Measurements from ENCODE around the gene NAA35.
"Not testable (repeated sequence)": the region's sequence is repeated elsewhere in the genome, so short reads cannot be mapped to it uniquely, and the experiment has no call there.

NAA35 gene

GRCh38 chr9:85949586-85950335 lies 8.8 kb downstream of the NAA35 start:
- FAIRE-seq = no peak

DNA sequence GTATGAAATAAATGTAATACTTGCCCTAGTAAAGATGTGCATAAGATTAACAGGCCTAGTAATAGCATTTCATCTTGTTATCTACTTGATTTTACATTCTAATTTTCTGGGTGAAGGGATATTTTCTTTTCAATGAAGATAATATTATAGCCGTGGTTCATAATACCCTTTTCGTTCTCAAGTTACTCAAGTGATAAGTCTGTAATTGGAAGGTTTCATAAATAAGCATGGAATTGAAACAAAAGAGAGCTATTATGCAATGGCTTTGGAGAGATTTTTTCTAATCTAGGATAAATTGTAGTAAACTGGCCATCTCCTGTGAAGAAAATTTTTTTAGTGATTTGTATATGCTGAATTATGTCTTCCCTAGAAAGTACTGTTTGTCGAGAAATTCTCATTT lies 19.0 kb downstream of the NAA35 start:
- no peak for FAIRE-seq

DNA sequence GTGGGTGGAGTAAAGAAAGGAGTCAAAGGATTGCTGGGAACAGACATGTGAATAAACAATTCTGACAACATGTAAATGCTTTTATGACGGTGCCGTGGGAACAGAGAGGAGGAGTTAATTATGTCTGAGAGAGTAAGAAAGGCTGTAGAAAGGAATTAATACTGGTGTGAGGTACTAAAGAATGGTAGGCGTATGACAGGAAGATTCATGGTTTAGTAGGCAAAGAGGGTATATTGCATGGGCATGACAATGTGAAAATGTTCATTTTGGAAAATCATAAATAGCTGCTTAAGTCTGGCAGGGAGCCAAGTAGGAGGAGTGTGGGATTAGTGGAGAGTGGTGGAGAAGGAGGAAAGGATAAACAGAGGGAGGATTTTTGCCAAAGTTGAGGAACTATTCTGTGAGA lies 19.7 kb downstream of the NAA35 start:
- FAIRE-seq = no peak

DNA sequence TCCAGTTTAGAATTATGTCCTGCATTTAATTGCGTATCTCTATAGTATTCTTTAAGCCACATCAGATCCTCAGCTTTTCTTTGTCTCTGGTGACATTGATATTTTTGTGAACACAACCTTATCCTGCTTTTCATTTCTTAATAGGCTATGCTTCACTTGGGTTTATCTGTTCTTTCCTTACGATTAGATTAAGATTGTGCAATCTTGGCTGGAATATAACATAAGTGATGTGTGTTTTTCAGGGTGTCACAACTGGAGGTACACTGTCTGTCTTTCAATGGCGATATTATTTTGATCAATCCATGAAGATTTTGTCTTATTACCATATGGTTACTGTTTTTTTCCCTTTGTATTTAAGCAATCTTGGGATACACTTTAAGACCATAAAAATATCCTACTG lies 23.6 kb downstream of the NAA35 start:
- FAIRE-seq = no peak

DNA sequence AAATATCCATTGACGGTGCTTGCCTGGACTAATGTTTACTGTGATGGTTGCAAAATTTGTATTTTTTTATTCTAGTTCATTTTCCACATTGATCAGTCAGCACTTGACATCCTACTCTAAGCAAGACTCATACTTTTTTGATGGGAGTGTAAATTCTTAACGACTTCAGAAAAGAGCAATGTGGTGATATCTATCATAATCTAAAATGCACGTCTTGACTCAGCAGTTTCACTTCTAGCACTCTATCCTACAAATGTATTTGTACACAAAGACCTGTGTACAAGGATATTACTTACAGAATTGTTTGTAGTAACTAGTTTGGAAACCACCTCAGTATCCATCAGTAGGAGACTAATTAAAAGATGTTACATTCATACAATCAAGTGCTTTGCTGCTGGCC lies 24.0 kb downstream of the NAA35 start:
- FAIRE-seq = no peak

GRCh38 chr9:85969727-85970126 lies 28.8 kb downstream of the NAA35 start:
- FAIRE-seq = no peak

GRCh38 chr9:85971731-85972130 lies 30.8 kb downstream of the NAA35 start:
- FAIRE-seq = no peak

GRCh38 chr9:85973238-85973637 lies 32.3 kb downstream of the NAA35 start:
- FAIRE-seq = no peak

DNA sequence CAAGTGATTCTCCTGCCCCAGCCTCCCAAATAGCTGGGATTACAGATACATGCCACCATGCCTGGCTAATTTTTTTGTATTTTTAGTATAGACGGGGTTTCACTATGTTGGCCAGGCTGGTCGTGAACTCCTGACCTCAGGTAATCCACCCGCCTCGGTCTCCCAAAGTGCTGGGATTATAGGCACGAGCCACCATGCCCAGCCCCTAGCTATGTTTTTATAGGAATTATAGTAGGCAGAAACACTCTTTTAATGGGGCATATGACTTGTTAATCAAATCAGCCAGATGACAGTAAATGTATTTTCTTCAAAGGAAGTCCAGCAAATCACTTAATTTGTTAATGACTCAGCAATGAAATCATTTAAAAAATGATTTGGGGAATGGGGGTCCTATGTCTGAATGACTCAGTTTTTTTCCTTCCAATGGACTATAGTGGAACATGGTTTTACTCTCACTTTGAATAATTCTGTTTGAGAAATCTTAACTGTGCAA lies 33.2 kb downstream of the NAA35 start:
- not testable (repeated sequence) for FAIRE-seq

GRCh38 chr9:85978496-85978895 lies 37.5 kb downstream of the NAA35 start:
- FAIRE-seq = no peak

GRCh38 chr9:85981369-85981768 lies 40.4 kb downstream of the NAA35 start:
- FAIRE-seq = no peak

DNA sequence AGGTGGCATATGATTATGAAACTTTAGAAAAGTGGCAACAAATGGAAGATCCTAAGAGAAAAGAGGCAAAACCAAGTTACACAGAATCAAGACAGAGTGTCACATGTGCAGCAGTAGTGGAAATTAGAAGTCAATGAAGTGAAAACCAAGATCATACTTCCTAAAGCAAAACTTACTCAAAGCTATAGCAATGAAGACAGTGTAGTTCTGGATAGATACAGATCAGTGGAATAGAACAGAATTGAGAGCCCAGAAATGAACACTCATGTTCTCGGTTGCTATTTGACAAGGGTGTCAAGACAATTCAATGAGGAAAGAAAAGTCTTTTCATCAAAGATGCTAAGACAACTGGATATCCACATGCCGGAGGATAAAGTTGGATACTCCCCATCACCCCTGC lies 43.5 kb downstream of the NAA35 start:
- FAIRE-seq = no peak

- FAIRE-seq = no peak
These were observed 46.3 kb downstream of the NAA35 start for GRCh38 chr9:85987236-85987635.

GRCh38 chr9:85994191-85994590 lies 53.2 kb downstream of the NAA35 start:
- FAIRE-seq = no peak

GRCh38 chr9:85995097-85995496 lies 54.2 kb downstream of the NAA35 start:
- peak; percentile 95 for FAIRE-seq

DNA sequence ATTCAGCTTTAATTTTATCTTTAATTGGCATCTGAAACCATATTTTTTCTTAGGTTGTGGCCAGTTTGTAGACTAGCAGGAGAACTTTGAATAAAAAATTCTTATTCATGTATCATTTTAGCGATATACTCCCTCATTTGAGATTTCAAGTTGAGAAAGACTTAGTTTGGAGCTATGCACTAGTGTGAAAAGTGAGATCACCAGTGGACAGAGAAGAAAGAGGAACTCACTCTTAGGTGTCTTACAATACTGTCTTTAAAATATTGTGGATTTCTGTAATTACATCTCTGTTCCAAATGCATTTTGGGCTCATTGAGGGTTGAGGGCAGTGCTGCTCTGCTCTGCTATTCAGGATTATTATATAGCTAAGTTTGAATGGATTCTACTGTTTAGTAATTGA lies 54.7 kb downstream of the NAA35 start:
- no peak for FAIRE-seq

DNA sequence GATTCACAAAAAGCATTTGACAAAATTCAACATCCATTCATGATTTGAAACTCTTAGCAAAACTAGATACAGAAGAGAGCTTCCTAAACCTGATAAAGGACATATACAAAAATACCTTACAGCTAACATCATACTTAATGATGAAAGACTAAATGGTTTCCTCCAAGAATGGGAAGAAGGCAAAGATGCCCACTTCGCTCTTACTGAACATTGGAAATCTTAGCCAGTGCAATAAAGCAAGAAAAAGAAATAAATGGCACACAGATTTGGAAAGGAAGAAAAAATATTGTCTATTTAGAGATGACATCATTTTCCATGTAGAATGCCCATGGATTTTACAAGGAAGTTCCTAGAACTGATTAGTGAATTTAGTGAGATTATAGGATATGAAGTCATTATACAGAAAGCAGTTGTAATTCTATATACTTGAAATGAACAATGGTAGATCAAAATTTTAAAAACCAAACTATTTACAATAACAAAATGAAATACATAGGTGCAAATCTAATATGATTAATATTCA lies 64.4 kb downstream of the NAA35 start:
- FAIRE-seq = peak; percentile 48

GRCh38 chr9:86009133-86009532 lies 68.2 kb downstream of the NAA35 start:
- FAIRE-seq = no peak

- no peak for FAIRE-seq
These were observed 79.8 kb downstream of the NAA35 start for GRCh38 chr9:86020731-86021130.

- no peak for FAIRE-seq
These were observed 80.2 kb downstream of the NAA35 start for GRCh38 chr9:86021166-86021565.

- no peak for FAIRE-seq
These were observed 81.8 kb downstream of the NAA35 start for GRCh38 chr9:86022687-86023266.

- no peak for FAIRE-seq
These were observed 86.8 kb downstream of the NAA35 start for GRCh38 chr9:86027767-86028166.

DNA sequence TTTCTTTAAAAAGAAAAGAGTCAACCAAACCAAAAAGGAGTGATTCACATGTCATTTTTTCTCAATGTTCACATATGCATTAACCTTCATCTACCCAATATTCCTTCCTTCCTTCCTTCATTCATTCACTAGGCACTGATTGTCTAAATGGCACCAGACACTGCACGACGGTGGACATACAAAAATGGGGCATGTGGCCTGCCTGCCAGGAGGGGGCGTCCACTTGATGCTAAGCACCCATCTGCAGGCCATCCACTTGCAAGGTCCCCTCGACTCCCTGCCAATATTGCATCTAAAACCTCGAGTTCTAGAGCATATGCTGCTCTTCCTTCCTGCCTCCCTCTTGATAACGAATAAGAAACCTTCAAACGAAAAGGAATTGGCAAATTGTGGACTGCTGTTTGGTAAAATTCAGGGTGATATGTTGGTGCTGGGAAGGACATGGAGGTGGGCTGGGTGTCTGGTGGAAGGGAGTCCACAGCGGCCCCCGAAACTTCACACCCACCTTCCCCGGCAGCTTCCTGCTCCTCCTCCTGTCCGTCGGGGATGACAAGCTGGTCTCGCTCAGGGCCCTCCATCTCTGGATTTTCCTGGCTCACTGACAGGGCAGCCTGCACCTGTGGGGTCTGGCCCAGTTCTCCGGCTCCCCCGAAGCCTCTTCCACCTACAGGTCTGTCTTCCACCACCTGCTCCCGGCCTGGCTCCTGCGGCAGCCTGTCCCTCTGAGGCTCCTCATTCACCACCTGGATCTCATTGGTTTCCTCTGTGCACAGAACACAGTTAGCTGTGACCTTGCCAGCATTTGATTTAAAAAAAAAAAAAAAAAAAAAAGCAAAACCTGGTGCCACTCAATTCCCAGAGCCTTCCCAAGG lies 94.2 kb downstream of the NAA35 start:
- FAIRE-seq = no peak
